Spleen (tissue), 7 donors: ENCODE results near the gene RRAD.

Experiments
- POLR2A ChIP-seq, 3 donors: fragments of 450-650 bp; IDR thresholded peaks; one replicate each; pipeline ENCODE4 v1.5.1; 2017; ENCODE audit warnings: antibody characterized with exemption in 3 of 3, mild to moderate bottlenecking in 1 of 3
- POLR2AphosphoS5 ChIP-seq, 3 donors: sonication (generic); formaldehyde crosslinking; IDR thresholded peaks; one replicate each; pipeline ENCODE4 v1.5.1; 2017; ENCODE audit warnings: antibody characterized with exemption in 3 of 3
- TF ChIP-seq, protein P1 (sequence below), 11 experiments: fragments of 200-600 bp in 7 of 11; fragments of 450-650 bp in 4 of 11; sonication (generic) in 4 of 11; IDR thresholded peaks in 8 of 11; conservative IDR thresholded peaks in 3 of 11; 1 replicate in 7 of 11; 2 replicates in 4 of 11; pipeline versions ENCODE4 v1.4.0 to v1.8.0; 2016 to 2021; ENCODE audit warnings: antibody characterized with exemption in 11 of 11, inconsistent platforms in 4 of 11, mild to moderate bottlenecking in 1 of 11
- donor health status: DM: no; HTN: no; CAD: no; lungs with moderate emphysema.
- donor health status: DM: no; HTN: no; CAD: no.
- donor health status: DM: no; HTN: no; CAD: no.

DNA sequence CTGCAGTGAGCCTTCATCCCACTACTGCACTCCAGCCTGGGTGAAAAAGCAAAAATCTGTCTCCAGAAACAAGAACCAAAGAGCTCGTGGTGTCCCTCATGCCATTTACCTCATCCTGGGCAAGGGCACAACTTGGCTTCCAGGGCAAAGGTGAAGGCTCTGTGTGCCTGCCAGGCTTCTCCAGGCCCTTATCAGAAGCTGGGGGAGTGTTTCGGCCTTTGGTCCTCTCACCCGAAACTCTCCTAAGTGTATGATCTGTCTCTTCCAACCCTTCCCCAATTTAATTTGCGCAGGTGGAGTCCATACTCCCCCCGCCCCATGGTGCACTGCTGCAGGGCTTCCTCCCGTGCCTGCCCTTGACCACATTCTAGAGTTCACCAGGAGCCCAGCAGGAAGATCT lies 11.1 kb upstream of the RRAD start:
- TF ChIP-seq POLR2AphosphoS5 (IDR thresholded peaks at IDR 0.05) (no peak), POLR2A (IDR thresholded peaks at IDR 0.05) (no peak)
- TF ChIP-seq, protein P1, sequence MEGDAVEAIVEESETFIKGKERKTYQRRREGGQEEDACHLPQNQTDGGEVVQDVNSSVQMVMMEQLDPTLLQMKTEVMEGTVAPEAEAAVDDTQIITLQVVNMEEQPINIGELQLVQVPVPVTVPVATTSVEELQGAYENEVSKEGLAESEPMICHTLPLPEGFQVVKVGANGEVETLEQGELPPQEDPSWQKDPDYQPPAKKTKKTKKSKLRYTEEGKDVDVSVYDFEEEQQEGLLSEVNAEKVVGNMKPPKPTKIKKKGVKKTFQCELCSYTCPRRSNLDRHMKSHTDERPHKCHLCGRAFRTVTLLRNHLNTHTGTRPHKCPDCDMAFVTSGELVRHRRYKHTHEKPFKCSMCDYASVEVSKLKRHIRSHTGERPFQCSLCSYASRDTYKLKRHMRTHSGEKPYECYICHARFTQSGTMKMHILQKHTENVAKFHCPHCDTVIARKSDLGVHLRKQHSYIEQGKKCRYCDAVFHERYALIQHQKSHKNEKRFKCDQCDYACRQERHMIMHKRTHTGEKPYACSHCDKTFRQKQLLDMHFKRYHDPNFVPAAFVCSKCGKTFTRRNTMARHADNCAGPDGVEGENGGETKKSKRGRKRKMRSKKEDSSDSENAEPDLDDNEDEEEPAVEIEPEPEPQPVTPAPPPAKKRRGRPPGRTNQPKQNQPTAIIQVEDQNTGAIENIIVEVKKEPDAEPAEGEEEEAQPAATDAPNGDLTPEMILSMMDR (IDR thresholded peaks at IDR 0.05 in 8 of 11, conservative IDR thresholded peaks at IDR 0.05 in 3 of 11): no peak
